Nephron progenitor cell (in vitro differentiated cells): Measurements from ENCODE around the gene PKHD1.
A peak's percentile ranks its signal among the peaks of the same experiment; 100 is the strongest.
"Not testable (repeated sequence)": the region's sequence is repeated elsewhere in the genome, so short reads cannot be mapped to it uniquely, and the experiment has no call there.

Source experiments
- DNase-seq: peaks from one replicate; pipeline ENCODE4 v3.0.0; 2021
- H3K27ac Mint-ChIP-seq: 2 replicates; pipeline ENCODE4 v1.8.0; 2021; ENCODE audit warnings: mild to moderate bottlenecking, moderate library complexity, mixed read lengths
- H3K27me3 Mint-ChIP-seq: 2 replicates; pipeline ENCODE4 v1.8.0; 2021; ENCODE audit warnings: mild to moderate bottlenecking, low read depth, mixed read lengths; ENCODE audit not compliant: poor library complexity
- H3K36me3 Mint-ChIP-seq: 2 replicates; pipeline ENCODE4 v1.8.0; 2021; ENCODE audit warnings: low read depth, mixed read lengths
- H3K4me1 Mint-ChIP-seq: 2 replicates; pipeline ENCODE4 v1.8.0; 2021; ENCODE audit warnings: mixed read lengths
- H3K4me3 Mint-ChIP-seq: 2 replicates; pipeline ENCODE4 v1.8.0; 2021; ENCODE audit warnings: mild to moderate bottlenecking, moderate library complexity, mixed read lengths
- H3K9me3 Mint-ChIP-seq: 2 replicates; pipeline ENCODE4 v1.8.0; 2021; ENCODE audit warnings: mild to moderate bottlenecking, moderate library complexity, mixed read lengths
- TF ChIP-seq, protein P1 (sequence below): fragments of 200-600 bp; sonication (generic); IDR thresholded peaks from 2 replicates; pipeline ENCODE4 v1.5.0; 2021; ENCODE audit warnings: antibody characterized with exemption

PKHD1 gene

DNA sequence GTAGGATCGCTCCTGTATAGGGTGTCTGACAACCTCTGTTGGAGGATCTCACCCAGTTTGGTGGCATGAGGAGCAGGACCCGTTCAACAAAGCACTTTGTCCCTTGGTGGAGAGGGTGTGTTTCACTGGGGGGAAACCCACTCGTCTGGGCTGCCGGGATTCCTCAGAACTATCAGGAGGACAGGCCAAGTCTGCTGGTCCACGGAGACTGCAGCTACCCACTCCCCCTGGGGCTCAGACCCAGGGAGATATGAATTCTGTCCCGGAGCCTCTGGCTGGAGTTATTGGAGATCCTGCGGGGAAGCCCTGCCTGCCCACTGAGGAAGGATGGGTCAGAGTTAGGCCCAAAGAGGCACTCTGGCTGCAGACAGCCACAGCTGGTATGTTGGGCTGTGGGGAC lies 233.1 kb downstream of the PKHD1 start:
- no peak overlapping the region for H3K27ac Mint-ChIP-seq
- no peaks in the 10 kb centered on the region for H3K27me3 Mint-ChIP-seq
- H3K9me3 Mint-ChIP-seq = peaks cover 52% of the 10 kb centered on the region
- H3K4me1 Mint-ChIP-seq = peaks cover 6% of the 10 kb centered on the region
- H3K4me3 Mint-ChIP-seq = no peak overlapping the region
- TF ChIP-seq, protein P1, sequence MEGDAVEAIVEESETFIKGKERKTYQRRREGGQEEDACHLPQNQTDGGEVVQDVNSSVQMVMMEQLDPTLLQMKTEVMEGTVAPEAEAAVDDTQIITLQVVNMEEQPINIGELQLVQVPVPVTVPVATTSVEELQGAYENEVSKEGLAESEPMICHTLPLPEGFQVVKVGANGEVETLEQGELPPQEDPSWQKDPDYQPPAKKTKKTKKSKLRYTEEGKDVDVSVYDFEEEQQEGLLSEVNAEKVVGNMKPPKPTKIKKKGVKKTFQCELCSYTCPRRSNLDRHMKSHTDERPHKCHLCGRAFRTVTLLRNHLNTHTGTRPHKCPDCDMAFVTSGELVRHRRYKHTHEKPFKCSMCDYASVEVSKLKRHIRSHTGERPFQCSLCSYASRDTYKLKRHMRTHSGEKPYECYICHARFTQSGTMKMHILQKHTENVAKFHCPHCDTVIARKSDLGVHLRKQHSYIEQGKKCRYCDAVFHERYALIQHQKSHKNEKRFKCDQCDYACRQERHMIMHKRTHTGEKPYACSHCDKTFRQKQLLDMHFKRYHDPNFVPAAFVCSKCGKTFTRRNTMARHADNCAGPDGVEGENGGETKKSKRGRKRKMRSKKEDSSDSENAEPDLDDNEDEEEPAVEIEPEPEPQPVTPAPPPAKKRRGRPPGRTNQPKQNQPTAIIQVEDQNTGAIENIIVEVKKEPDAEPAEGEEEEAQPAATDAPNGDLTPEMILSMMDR = no peak
- peaks cover 9% of the 10 kb centered on the region for H3K36me3 Mint-ChIP-seq
- DNase-seq = no peak

DNA sequence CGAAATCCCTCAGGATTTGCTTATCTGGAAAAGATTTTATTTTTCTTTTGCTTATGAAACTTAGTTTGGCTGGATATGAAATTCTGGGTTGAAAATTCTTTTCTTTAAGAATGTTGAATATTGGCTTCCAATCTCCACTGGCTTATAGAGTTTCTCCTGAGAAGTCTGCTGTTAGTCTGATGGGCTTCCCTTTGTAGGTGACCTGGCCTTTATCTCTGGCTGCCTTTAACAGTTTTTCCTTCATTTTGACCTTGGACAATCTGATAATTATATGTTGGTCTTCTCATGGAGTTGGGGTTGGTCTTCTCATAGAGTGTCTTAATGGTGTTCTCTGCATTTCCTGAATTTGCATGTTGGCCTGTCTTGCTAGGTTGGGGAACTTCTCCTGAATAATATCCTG lies 234.3 kb downstream of the PKHD1 start:
- H3K27me3 Mint-ChIP-seq, H3K4me3 Mint-ChIP-seq, H3K4me1 Mint-ChIP-seq, DNase-seq, H3K27ac Mint-ChIP-seq, H3K36me3 Mint-ChIP-seq: not testable (repeated sequence)
- peaks cover 52% of the 10 kb centered on the region for H3K9me3 Mint-ChIP-seq

DNA sequence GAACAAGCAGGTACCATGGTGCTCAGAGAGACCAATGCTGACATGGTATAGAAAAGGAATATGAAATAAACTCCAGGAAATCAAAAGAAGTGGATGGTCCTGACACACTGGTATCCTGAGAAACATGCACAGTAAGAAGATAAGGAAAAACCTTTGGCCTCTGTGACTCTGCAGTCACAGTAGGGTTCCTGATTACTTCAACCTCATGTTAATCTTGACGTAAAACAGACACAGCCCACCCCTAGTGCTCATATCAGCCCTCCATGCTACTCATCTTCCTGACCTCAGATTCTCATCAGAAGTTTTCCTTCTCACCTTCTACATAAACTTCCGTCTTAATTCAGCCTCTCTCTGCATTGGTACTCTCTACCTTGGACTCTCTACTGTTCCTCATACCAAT lies 240.9 kb downstream of the PKHD1 start:
- no peak for DNase-seq
- Mint-ChIP-seq H3K36me3 (peaks cover 6% of the 10 kb centered on the region), H3K27ac (no peak overlapping the region), H3K27me3 (peaks cover 5% of the 10 kb centered on the region), H3K4me1 (peaks cover 33% of the 10 kb centered on the region), H3K4me3 (no peak overlapping the region), H3K9me3 (peaks cover 25% of the 10 kb centered on the region)
- TF ChIP-seq, protein P1 = no peak

DNA sequence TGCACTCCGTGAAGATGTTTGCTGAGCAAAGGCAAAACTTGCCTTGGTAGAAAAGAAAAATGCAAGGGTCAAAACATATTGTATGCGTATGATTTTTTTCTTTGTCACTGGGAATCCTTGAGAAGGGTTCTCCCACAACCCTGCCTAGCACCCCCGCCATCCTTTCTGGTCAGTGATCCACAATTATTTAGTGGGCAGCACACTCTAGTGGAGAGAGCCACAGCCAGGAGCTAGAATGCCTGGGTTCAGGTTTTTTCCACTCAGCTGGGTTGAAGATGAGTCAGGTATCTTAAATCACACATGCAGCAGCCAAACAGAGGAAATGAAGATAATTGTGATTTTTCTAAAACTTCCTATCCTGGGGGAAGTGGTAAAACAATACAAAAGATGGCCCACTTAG lies 243.1 kb downstream of the PKHD1 start:
- H3K4me3 Mint-ChIP-seq = no peak overlapping the region
- H3K4me1 Mint-ChIP-seq = peaks cover 53% of the 10 kb centered on the region
- peak; percentile 35 for DNase-seq
- no peaks in the 10 kb centered on the region for H3K36me3 Mint-ChIP-seq
- peaks cover 4% of the 10 kb centered on the region for H3K9me3 Mint-ChIP-seq
- TF ChIP-seq, protein P1 = peak; percentile 32
- peaks cover 8% of the 10 kb centered on the region for H3K27me3 Mint-ChIP-seq
- H3K27ac Mint-ChIP-seq = no peak overlapping the region

DNA sequence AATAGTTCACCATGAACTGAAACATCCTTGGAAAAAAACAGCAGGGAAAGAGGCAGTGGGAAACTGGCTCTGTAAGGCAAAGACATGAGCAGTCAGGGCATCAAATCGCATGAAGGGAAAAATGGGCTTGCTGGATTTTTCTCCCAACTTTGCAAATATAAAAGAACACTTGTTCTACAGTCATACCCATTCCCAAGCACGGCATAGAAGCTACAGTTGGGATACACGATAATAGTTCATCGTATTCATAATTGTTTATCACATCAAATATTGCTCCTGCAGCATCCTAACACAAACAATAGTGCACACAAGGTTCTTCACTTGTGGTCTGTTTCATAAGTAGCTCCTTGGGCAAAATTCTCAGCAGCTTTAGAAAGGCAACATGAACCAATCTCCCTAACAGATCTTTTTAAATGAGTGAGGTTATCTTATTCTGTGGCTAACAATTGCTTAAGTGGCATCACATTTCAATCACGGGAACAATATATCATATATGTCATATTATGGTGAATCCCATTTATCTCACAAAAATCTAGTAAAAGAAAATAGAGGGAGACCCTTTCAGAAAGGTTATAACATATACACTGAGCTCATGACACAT lies 243.9 kb downstream of the PKHD1 start:
- H3K27me3 Mint-ChIP-seq = peaks cover 8% of the 10 kb centered on the region
- H3K4me3 Mint-ChIP-seq = no peak overlapping the region
- H3K27ac Mint-ChIP-seq = peak overlapping the region; percentile 28
- no peaks in the 10 kb centered on the region for H3K36me3 Mint-ChIP-seq
- DNase-seq = no peak
- TF ChIP-seq, protein P1 = no peak
- peaks cover 57% of the 10 kb centered on the region for H3K4me1 Mint-ChIP-seq
- H3K9me3 Mint-ChIP-seq = peaks cover 4% of the 10 kb centered on the region

DNA sequence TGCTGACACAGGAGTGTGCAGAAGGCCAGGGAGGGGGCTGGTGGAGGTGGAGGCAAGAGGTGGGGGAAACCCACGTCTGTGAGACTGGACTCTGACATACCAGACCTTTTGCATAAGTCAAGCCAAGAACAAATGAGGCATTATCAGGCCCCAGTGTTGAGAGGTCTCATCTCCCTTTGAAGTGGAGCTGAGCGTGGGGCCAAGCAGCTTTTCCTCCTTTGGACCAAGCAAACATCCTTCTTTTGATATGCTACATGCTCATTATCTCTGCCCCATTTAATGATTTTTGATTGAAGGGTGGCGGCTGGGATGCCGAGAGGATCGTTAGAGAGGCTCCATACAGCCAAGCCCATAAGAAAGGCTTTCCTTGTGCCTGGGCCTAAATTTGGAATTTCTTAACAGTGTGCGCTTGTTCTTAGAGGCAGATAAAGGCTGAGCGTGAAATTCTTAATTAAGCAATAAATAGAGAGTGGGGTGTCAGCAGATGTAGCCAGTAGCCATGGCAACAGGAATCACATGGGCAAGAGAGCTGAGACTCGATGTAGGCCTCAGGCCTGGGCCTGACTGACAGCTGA lies 244.5 kb downstream of the PKHD1 start:
- Mint-ChIP-seq H3K36me3 (no peaks in the 10 kb centered on the region), H3K4me3 (no peak overlapping the region), H3K4me1 (peaks cover 57% of the 10 kb centered on the region), H3K9me3 (peaks cover 4% of the 10 kb centered on the region), H3K27ac (peak overlapping the region; percentile 28), H3K27me3 (peaks cover 8% of the 10 kb centered on the region)
- DNase-seq = peak; percentile 15
- TF ChIP-seq, protein P1 = no peak
